Uterus (tissue), 2 donors: Measurements from ENCODE around the gene INTS1.

Experiments
- CTCF ChIP-seq, 4 experiments: fragments of 200-600 bp in 2 of 4; fragments of 450-650 bp in 2 of 4; sonication (generic) in 2 of 4; IDR thresholded peaks; one replicate each; pipeline ENCODE4 v1.5.1; 2016 to 2019; ENCODE audit warnings: antibody characterized with exemption in 4 of 4, mild to moderate bottlenecking in 2 of 4, moderate library complexity in 1 of 4
- POLR2A ChIP-seq, 2 donors: fragments of 450-650 bp; IDR thresholded peaks; one replicate each; pipeline ENCODE4 v1.6.1; 2016; ENCODE audit warnings: antibody characterized with exemption in 2 of 2, mild to moderate bottlenecking in 1 of 2, moderate library complexity in 1 of 2

- TF ChIP-seq CTCF (IDR thresholded peaks at IDR 0.05) (no peak), POLR2A (IDR thresholded peaks at IDR 0.05) (no peak)
Observed at GRCh38 chr7:1485156-1485555, 19.0 kb downstream of the INTS1 start.
